Cortex of kidney (tissue), 1 donor: ENCODE results near the gene SQOR.
"Not testable (repeated sequence)": the region's sequence is repeated elsewhere in the genome, so short reads cannot be mapped to it uniquely, and the experiment has no call there.

Experiments
- DNase-seq: peaks from one replicate; lab custom pipeline; 2025; lab: John Stamatoyannopoulos, UW

The SQOR gene

GRCh38 chr15:45631776-45632175 lies 3.1 kb upstream of the SQOR start:
- no peak for DNase-seq

- DNase-seq: no peak
These were observed 386 bp downstream of the SQOR start for GRCh38 chr15:45635191-45635638.

GRCh38 chr15:45635763-45636292 lies 999 bp downstream of the SQOR start:
- no peak for DNase-seq

- no peak for DNase-seq
These were observed 2.3 kb downstream of the SQOR start for GRCh38 chr15:45637141-45637540.

GRCh38 chr15:45637552-45638033 lies 2.8 kb downstream of the SQOR start:
- no peak for DNase-seq

- no peak for DNase-seq
These were observed 5.8 kb downstream of the SQOR start for GRCh38 chr15:45640616-45641015.

- DNase-seq: no peak
These were observed 6.5 kb downstream of the SQOR start for GRCh38 chr15:45641374-45641781.

- no peak for DNase-seq
These were observed 7.4 kb downstream of the SQOR start for GRCh38 chr15:45641999-45642932.

GRCh38 chr15:45644437-45644836 lies 9.6 kb downstream of the SQOR start:
- DNase-seq: no peak

GRCh38 chr15:45645026-45645980 lies 10.5 kb downstream of the SQOR start:
- no peak for DNase-seq

GRCh38 chr15:45646220-45646619 lies 11.4 kb downstream of the SQOR start:
- DNase-seq: no peak

GRCh38 chr15:45647828-45648227 lies 13.0 kb downstream of the SQOR start:
- DNase-seq: no peak

- DNase-seq: no peak
These were observed 13.8 kb downstream of the SQOR start for GRCh38 chr15:45648521-45649200.

GRCh38 chr15:45650007-45650406 lies 15.2 kb downstream of the SQOR start:
- DNase-seq: not testable (repeated sequence)

GRCh38 chr15:45650889-45651525 lies 16.2 kb downstream of the SQOR start:
- no peak for DNase-seq

GRCh38 chr15:45653702-45654424 lies 19.0 kb downstream of the SQOR start:
- no peak for DNase-seq

- no peak for DNase-seq
These were observed 19.9 kb downstream of the SQOR start for GRCh38 chr15:45654749-45655148.

- DNase-seq: no peak
These were observed 22.4 kb downstream of the SQOR start for GRCh38 chr15:45657254-45657653.

- no peak for DNase-seq
These were observed 23.1 kb downstream of the SQOR start for GRCh38 chr15:45657764-45658545.
